ENCODE data around the gene OPCML.

The OPCML gene

GRCh38 chr11:132873841-132874240 is 658.5 kb downstream of the OPCML start:
- in situ Hi-C loops (cut with MboI; ENCODE audit: low sequenced_read_pairs): no loop called here

- in situ Hi-C loops (cut with MboI; ENCODE audit: low sequenced_read_pairs): no loop called here
Measured at GRCh38 chr11:132872211-132872610, 660.1 kb downstream of the OPCML start.

DNA sequence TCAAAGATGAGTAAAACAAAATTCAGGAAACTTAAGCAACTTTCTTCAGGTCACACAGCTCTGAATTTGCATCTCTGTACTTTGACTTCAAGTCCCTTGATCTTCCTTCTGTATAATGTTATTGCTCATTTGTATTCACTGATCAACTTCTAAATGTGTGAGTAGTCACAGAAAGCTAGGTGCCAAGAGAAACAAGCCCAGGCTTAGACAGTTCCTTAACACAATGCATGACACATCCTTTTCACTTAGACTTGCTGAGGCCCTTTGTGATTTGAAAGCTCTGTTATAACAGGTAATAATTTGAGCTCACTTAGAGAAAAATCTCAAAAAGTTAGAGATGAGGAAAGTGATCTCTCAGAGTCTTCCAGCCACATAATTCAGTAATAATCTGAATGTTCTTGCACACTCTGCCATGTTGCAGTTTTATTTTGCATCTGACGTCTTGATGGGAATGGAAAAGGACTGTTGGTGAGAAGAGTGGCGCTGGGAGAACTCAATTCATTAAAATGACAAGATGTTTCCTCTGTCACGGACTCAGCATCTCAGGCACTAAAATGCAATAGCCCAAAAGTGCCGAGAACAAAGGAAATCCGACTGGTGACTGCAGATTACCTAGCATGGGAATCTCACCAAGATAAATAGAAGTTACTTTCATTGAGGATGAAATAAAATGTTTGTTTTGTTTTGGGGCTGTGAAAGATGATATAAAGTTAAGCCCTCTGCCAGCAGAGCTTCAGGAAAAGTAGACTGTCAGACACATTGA is 665.3 kb downstream of the OPCML start:
- in situ Hi-C loops (cut with MboI; ENCODE audit: low sequenced_read_pairs): no loop called here

- in situ Hi-C loops (cut with MboI; ENCODE audit: low sequenced_read_pairs): no loop called here
Measured at GRCh38 chr11:132865623-132866022, 666.7 kb downstream of the OPCML start.

DNA sequence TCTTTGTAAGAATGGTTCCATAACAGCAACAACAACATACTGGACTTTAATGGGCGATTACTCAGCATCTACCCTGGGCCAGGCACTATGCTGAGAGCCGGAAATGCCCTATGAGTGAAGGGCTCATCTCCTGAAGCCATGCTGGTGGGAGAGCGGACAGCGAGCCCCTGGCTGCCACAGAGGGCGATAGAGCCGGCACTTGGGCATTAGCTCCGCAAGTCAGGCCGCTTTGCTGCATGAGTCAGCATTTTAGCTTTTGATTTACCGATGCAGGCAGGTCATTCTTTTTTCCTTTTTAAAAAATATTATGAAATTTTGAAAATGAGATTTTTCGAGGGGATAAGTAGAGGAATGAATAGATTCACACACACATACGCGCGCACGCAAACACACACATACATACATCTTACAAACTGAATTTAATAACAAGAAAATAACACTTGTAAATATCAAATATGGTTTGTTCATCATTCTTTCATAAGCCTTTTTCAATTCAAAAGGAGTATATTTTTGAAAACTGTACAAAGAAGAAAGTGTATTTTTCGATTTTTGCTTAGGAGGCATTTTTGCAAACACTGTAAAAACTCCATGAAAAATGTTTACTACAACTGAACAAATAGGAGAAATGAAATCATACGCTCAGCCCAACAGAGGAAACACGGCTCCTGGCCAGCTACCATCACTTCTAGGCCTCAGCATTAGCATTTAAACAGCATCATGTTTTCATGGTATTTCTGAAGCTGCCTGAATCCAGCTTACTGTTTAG is 667.3 kb downstream of the OPCML start:
- in situ Hi-C loops (cut with MboI; ENCODE audit: low sequenced_read_pairs): no loop called here

DNA sequence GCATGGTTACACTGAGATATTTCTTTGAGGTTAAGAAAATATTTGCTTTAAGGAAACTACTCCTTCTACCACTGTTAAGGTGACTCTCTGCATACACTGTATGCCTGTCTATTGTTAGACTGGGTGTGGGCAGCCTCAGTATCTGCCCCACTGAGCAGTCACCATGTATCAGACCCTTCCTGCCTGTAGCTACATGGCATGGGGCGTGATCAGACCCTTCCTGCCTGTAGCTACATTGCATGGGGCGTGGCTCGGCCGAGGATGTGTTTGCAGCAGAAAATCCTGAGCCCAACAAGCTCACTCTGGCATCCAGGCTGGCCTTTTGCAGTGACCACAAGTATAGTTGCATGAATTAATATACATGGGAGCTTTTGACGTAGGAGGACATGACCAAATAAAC is 669.4 kb downstream of the OPCML start:
- in situ Hi-C loops (cut with MboI; ENCODE audit: low sequenced_read_pairs): no loop called here

- in situ Hi-C loops (cut with MboI; ENCODE audit: low sequenced_read_pairs): no loop called here
Measured at GRCh38 chr11:132862137-132862536, 670.2 kb downstream of the OPCML start.

DNA sequence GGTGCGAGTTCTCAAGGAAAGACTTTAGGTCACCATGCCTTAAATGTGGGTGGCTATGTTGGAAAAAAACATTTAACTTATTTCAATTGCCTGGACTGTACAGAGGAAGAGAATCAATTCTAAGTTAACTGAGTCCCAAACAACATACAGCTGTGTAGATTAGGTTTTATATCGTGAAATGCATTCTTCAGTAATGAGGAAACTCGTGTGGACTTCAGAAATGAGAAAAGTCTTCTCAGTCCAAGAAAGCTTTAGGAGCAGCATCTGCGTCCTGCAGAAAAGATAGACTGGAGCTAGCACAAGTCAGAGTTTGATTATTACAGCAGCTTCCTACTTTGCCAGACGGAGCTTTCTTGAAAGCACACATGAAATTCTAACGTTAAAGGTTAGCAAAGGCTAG is 673.0 kb downstream of the OPCML start:
- in situ Hi-C loops (cut with MboI; ENCODE audit: low sequenced_read_pairs): no loop called here

- in situ Hi-C loops (cut with MboI; ENCODE audit: low sequenced_read_pairs): no loop called here
Measured at GRCh38 chr11:132858223-132858622, 674.1 kb downstream of the OPCML start.

DNA sequence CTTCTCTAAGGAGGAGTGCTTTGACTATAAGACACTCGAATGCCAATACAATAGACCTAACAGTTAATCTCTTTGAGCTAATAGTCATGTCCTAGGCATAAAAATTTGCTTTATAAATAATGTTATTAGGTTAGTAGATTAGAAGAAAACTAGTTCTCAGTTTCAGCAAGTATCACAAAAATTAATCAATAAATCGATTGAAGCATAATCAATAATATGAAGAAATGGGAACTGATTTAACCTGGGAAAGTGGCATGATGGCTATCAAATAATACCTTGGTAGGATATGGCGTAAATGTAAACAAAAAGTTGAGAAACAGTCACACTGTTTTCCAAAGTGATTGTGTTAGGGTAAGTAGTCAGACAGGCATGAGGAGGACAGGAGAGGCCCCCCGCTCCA is 676.3 kb downstream of the OPCML start:
- in situ Hi-C loops (cut with MboI; ENCODE audit: low sequenced_read_pairs): no loop called here

DNA sequence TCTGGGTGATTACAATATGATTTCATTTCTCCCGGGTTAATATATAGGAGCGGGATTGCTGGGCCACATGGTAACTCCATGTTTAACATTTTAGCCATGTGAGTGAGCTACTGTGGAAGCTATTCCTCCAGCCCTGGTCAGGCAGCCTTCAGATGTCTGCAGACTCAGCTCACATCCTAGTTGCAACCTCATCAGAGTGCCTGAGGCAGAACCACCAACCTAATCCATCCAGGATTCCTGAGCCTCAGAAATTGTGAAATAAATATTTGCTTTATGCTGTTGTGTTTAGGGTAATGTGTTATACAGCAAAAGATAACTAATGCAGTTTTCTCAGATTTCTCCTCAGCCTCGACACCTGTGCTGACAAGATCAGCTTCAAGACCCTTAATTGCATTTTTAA is 676.8 kb downstream of the OPCML start:
- in situ Hi-C loops (cut with MboI; ENCODE audit: low sequenced_read_pairs): no loop called here

DNA sequence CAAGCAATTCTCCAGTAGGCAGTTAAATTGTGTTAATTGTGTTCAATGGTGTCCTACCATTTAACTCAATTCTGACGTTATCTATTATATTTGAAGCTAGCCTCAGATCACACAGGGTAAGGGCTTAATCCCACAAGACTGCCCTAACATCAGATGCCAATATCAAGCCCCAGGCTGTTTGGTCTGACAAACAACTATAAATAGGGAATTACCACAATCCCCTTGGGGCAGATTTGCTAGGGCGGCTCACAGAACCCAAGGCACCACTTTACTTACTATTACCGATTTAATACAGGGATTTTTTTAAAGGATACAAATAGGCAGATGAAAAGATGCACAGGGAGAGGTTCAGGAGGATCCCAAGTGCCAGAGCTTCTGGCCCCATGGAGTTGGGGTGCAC is 678.4 kb downstream of the OPCML start:
- in situ Hi-C loops (cut with MboI; ENCODE audit: low sequenced_read_pairs): no loop called here

GRCh38 chr11:132852361-132852760 is 679.9 kb downstream of the OPCML start:
- in situ Hi-C loops (cut with MboI; ENCODE audit: low sequenced_read_pairs): no loop called here

DNA sequence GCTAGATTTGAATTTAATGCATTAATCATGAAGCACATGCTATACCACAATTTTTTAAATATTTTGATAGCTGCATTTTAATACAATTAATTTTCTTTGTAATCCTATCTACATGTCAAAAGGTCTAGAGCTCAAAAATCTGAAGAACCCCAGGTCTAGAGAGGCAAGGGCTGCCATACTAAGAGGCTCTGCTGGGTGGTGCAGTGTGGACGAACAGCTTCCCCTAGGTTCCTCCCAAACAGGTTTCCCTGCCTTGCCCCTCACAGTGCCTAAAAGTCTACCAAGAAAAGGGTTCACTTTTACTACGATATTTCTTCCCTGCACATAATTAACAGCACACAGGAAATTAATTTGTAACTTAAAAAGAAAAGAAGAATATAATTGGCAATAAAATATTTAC is 681.1 kb downstream of the OPCML start:
- in situ Hi-C loops (cut with MboI; ENCODE audit: low sequenced_read_pairs): no loop called here

DNA sequence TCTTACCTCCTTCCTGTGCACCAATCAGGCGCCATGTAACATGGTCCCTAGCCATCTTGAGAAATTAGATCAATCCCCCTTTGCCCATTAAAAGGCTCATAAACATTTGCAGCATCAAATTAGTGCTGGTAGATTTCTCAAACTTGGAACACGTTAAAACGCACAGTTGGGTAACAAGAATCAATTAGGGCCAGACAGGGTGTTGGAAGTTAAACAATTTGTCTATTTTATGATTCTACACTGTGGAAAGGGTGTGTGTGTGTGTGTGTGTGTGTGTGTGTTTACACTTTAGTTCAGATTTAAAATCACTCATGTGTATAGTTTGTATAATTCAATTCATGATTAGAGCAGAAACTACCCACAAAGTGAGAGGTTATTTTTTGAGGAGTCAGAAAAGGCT is 682.0 kb downstream of the OPCML start:
- in situ Hi-C loops (cut with MboI; ENCODE audit: low sequenced_read_pairs): no loop called here

- in situ Hi-C loops (cut with MboI; ENCODE audit: low sequenced_read_pairs): no loop called here
Measured at GRCh38 chr11:132848336-132848735, 684.0 kb downstream of the OPCML start.

- in situ Hi-C loops (cut with MboI; ENCODE audit: low sequenced_read_pairs): no loop called here
Measured at GRCh38 chr11:132846075-132846474, 686.2 kb downstream of the OPCML start.

- in situ Hi-C loops (cut with MboI; ENCODE audit: low sequenced_read_pairs): no loop called here
Measured at GRCh38 chr11:132844956-132845696, 687.2 kb downstream of the OPCML start.

GRCh38 chr11:132840660-132841059 is 691.6 kb downstream of the OPCML start:
- in situ Hi-C loops (cut with MboI; ENCODE audit: low sequenced_read_pairs): no loop called here

GRCh38 chr11:132840191-132840590 is 692.1 kb downstream of the OPCML start:
- in situ Hi-C loops (cut with MboI; ENCODE audit: low sequenced_read_pairs): no loop called here

DNA sequence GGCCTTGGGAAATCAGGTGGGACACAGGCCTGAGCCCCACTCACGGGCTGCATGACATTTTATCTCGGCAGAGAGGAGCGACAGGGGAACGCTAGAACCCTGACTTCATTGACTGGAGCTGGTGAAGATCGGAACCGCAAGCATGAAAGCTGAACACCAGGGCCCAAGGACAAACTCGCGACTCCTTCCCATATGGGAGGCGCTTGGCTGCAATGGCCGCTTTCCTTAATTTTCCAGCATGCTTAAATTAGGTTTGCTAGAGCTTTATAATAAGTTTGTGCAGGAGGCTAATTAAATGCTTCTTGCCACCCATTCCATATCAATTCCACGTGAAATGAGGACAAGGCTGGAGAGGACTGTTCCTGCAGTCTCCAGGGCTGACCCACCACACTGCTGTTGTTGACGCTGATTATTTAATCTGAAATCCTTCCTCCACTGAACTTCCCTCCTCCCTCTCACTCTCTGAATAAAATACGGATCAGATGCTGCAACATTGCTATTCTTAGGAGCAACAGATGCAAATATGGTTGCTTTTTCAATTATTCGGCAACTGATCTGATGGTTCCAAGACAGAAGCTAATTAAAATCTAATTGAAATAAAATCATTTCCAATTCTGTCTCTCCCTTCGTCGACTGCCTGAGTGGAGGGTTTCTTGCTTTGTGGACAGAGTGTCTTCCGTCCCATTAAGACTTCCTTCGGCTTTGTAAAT is 692.9 kb downstream of the OPCML start:
- in situ Hi-C loops (cut with MboI; ENCODE audit: low sequenced_read_pairs): no loop called here
